BLaER1 treated with 17β-estradiol and CSF1 and Interleukin-3, amounts not matched to agents 10 nM and 100 nM (cell line): Measurements from ENCODE around the gene RASL10B.

Source experiments
- H3K27ac ChIP-seq, 11 experiments: shearing (Covaris generic); formaldehyde crosslinking; 2 replicates each; pipeline ENCODE4 v1.8.1; 2022
- H3K27me3 ChIP-seq, 11 experiments: shearing (Covaris generic); formaldehyde crosslinking; 2 replicates each; pipeline ENCODE4 v1.8.1; 2022
- H3K36me3 ChIP-seq, 11 experiments: shearing (Covaris generic); formaldehyde crosslinking; 2 replicates each; pipeline ENCODE4 v1.8.1; 2022
- H3K4me1 ChIP-seq, 10 experiments: shearing (Covaris generic); formaldehyde crosslinking; 2 replicates each; pipeline ENCODE4 v1.8.1; 2022
- H3K4me2 ChIP-seq, 11 experiments: shearing (Covaris generic); formaldehyde crosslinking; 2 replicates each; pipeline ENCODE4 v1.8.1; 2022
- H3K4me3 ChIP-seq, 10 experiments: shearing (Covaris generic); formaldehyde crosslinking; 2 replicates each; pipeline ENCODE4 v1.8.1; 2022
- H3K9ac ChIP-seq, 11 experiments: shearing (Covaris generic); formaldehyde crosslinking; 2 replicates each; pipeline ENCODE4 v1.8.1; 2022
- H3K9me3 ChIP-seq, 11 experiments: shearing (Covaris generic); formaldehyde crosslinking; replicated peaks in 1 of 11; 2 replicates each; pipeline ENCODE4 v1.8.1; 2022
- H4K20me1 ChIP-seq, 11 experiments: shearing (Covaris generic); formaldehyde crosslinking; 2 replicates each; pipeline ENCODE4 v1.8.1; 2022
- Cebpa-rat ChIP-seq, 11 experiments: shearing (Covaris generic); IDR thresholded peaks; 2 replicates each; pipeline ENCODE4 v1.8.1; 2022

RASL10B gene

GRCh38 chr17:35778641-35779196 lies 47.3 kb downstream of the RASL10B start:
- no peaks in the 10 kb centered on the region for H4K20me1 ChIP-seq
- TF ChIP-seq Cebpa-rat (IDR thresholded peaks at IDR 0.05), result no peak
- H3K27ac ChIP-seq, result peak overlapping the region in 2 of 11 experiments; percentile 13 to 15; a peak in 3 of 22 replicates
- no peaks in the 10 kb centered on the region for H3K36me3 ChIP-seq
- H3K27me3 ChIP-seq, result no peaks in the 10 kb centered on the region
- no peak overlapping the region for H3K9ac ChIP-seq
- H3K4me2 ChIP-seq, result peak overlapping the region in 3 of 11 experiments; percentile 23 to 27 (median 24); a peak in 4 of 22 replicates
- H3K4me3 ChIP-seq, result no peak overlapping the region
- peaks cover 5 to 46% (median 31%) of the 10 kb centered on the region in 10 experiments; a peak in 18 of 20 replicates for H3K4me1 ChIP-seq
- no peaks in the 10 kb centered on the region for H3K9me3 ChIP-seq

DNA sequence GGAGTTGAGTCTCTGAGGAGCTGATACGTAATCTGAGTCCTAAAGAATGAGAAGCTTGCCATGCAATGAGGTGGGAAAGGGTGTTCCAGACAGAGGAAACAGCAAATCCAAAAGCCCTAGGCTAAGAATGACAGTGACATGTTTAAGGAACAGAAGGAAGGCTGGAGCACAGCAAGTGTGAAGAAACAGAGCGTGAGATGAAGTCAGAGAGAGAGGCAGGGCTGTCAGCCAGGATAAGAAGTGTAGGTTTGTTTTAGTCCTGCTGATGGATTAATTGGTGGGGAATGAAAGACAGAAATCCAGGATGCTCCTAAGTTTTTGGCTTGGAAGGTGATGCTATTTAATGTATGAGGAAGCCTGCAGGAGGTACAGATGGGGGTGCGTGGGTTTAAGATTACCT lies 49.5 kb downstream of the RASL10B start:
- Histone ChIP-seq H3K4me1 (peaks cover 0 to 28% (median 11%) of the 10 kb centered on the region in 10 experiments; a peak in 10 of 20 replicates), H3K27me3 (no peaks in the 10 kb centered on the region), H3K4me3 (no peak overlapping the region), H3K9me3 (no peaks in the 10 kb centered on the region), H3K4me2 (no peak overlapping the region), H3K36me3 (no peaks in the 10 kb centered on the region), H4K20me1 (no peaks in the 10 kb centered on the region), H3K9ac (no peak overlapping the region), H3K27ac (no peak overlapping the region)
- no peak for TF ChIP-seq Cebpa-rat (IDR thresholded peaks at IDR 0.05)

DNA sequence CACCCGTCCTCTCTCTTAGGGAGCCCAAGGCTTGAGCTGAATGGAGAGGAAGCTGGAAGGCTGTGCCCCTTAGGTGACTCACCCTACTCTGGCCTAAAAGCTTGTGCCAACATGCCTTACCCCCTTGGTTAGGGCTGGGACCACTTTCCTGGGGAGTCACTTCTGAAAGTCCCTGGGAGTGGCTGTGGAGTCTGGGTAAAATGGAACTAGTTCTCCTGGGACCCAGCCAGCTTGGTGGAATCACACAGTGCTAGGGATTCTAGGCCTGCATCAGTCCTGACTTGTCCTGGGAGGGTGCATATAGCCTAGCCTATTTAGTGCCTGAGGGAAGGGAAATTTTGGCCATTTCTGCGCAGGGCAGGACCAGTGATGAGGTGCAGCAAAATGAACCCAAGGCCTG lies 53.5 kb downstream of the RASL10B start:
- no peak overlapping the region for H3K4me2 ChIP-seq
- TF ChIP-seq Cebpa-rat (IDR thresholded peaks at IDR 0.05), result no peak
- no peaks in the 10 kb centered on the region for H4K20me1 ChIP-seq
- no peaks in the 10 kb centered on the region for H3K36me3 ChIP-seq
- H3K4me3 ChIP-seq, result no peak overlapping the region
- H3K4me1 ChIP-seq, result peaks cover 0 to 4% (median 0%) of the 10 kb centered on the region in 10 experiments; a peak in 2 of 20 replicates
- no peak overlapping the region for H3K9ac ChIP-seq
- H3K9me3 ChIP-seq, result no peaks in the 10 kb centered on the region
- no peak overlapping the region for H3K27ac ChIP-seq
- H3K27me3 ChIP-seq, result no peaks in the 10 kb centered on the region

GRCh38 chr17:35786941-35787432 lies 55.5 kb downstream of the RASL10B start:
- Histone ChIP-seq H3K4me3 (no peak overlapping the region), H4K20me1 (no peaks in the 10 kb centered on the region), H3K4me2 (no peak overlapping the region), H3K9me3 (no peaks in the 10 kb centered on the region), H3K4me1 (peaks cover 0 to 4% (median 0%) of the 10 kb centered on the region in 10 experiments; a peak in 2 of 20 replicates), H3K27me3 (peaks cover 0 to 5% (median 0%) of the 10 kb centered on the region in 11 experiments; a peak in 9 of 22 replicates), H3K9ac (no peak overlapping the region), H3K36me3 (no peaks in the 10 kb centered on the region), H3K27ac (no peak overlapping the region)
- TF ChIP-seq Cebpa-rat (IDR thresholded peaks at IDR 0.05), result no peak

DNA sequence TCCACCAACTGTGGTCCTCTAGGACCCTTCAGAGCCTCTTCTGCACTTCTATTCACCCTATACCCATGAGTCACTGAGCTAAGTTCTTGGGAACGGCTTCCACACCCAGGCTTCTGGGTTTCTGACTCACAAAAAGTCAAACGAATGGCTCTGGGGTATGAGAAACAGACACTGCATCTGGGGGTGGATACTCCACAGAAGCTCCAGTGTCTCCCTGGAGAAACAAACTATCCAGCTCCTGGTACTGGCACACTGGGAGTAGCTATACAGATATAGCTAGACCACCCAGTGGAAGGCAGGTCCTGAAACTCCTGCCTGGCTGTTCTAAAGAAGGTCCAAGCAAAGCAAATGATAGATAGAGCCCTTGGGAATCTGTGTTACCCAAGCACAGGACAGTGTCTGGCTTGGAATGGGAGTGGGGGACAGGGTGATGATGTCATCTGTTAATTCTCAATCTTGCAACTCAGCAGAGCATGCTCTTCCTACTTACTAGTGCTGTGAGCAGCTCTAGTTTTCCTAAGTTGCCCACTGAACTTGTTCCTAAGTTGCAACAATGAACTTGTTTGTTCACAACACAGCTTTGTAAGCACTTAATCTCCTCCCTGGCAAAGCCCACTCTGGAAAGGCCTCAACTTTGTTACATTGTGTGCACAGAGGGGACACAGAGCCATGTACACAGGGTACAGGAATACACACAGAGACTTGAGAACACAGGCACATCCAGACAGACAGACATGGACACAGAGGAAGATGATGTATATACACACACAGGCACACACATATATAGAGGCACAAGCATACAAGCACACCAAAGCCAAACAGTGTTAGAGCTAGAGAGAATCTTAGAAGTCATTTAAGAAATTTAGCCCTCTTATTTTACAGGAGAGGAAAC lies 57.3 kb downstream of the RASL10B start:
- Histone ChIP-seq H4K20me1 (no peaks in the 10 kb centered on the region), H3K4me1 (peaks cover 0 to 4% (median 0%) of the 10 kb centered on the region in 10 experiments; a peak in 2 of 20 replicates), H3K4me3 (no peak overlapping the region), H3K27ac (no peak overlapping the region), H3K27me3 (peaks cover 7 to 21% (median 14%) of the 10 kb centered on the region in 11 experiments), H3K9ac (no peak overlapping the region), H3K36me3 (no peaks in the 10 kb centered on the region), H3K9me3 (no peaks in the 10 kb centered on the region), H3K4me2 (no peak overlapping the region)
- no peak for TF ChIP-seq Cebpa-rat (IDR thresholded peaks at IDR 0.05)

GRCh38 chr17:35790841-35791240 lies 59.4 kb downstream of the RASL10B start:
- Histone ChIP-seq H3K4me2 (no peak overlapping the region), H3K9ac (no peak overlapping the region), H3K27ac (no peak overlapping the region), H4K20me1 (peaks cover 0 to 7% (median 0%) of the 10 kb centered on the region in 11 experiments; a peak in 2 of 22 replicates), H3K36me3 (no peaks in the 10 kb centered on the region), H3K27me3 (peaks cover 28 to 42% (median 35%) of the 10 kb centered on the region in 11 experiments), H3K4me1 (peaks cover 5 to 12% (median 9%) of the 10 kb centered on the region in 10 experiments; a peak in 16 of 20 replicates), H3K4me3 (no peak overlapping the region), H3K9me3 (no peaks in the 10 kb centered on the region)
- no peak for TF ChIP-seq Cebpa-rat (IDR thresholded peaks at IDR 0.05)

DNA sequence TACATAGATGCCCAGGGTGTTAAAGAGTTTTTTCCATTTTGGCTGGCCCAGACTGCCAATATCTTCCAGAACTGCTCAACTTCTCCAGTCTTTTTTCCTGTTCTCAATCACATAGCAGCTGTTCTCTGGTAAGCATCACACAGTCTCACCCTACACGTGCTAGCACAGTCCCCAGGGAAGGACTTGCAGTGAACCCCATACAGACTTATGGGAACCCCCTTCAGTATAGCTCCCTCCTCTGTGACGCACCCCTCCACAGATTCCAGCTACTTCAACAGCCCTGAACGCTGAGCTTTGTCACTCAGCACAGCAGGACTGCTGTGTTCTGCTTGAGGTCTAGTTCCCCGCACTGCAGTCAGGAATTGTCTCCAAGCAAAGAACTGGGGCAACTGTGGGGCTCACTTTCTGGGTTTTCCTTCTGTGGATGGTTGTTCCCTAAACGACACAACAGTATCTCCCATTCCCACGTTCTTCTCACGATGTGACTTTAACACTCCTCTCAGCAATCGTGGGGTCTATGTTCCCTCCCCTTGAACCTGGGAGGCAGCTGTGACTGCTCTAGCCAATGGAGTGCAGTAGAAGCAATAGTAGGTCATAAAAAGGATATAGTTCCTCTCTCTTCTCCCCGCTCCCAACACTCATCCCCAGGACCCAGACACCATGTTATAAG lies 60.4 kb downstream of the RASL10B start:
- H3K9ac ChIP-seq, result no peak overlapping the region
- H3K4me2 ChIP-seq, result no peak overlapping the region
- no peak for TF ChIP-seq Cebpa-rat (IDR thresholded peaks at IDR 0.05)
- H3K9me3 ChIP-seq, result no peaks in the 10 kb centered on the region
- no peaks in the 10 kb centered on the region for H3K36me3 ChIP-seq
- H4K20me1 ChIP-seq, result peaks cover 0 to 7% (median 0%) of the 10 kb centered on the region in 11 experiments; a peak in 2 of 22 replicates
- H3K4me1 ChIP-seq, result peaks cover 5 to 12% (median 9%) of the 10 kb centered on the region in 10 experiments; a peak in 16 of 20 replicates
- H3K4me3 ChIP-seq, result no peak overlapping the region
- H3K27ac ChIP-seq, result no peak overlapping the region
- H3K27me3 ChIP-seq, result peaks cover 38 to 52% (median 45%) of the 10 kb centered on the region in 11 experiments
